GM23248 (cell line): Measurements from ENCODE around the gene OLFML3.

Experiments used
- EZH2 ChIP-seq: fragments of 200-600 bp; sonication (generic); IDR thresholded peaks from 2 replicates; pipeline ENCODE4 v1.6.1; 2018; ENCODE audit warnings: antibody characterized with exemption, mild to moderate bottlenecking; ENCODE audit not compliant: insufficient read depth, poor library complexity, severe bottlenecking
- EZH2phosphoT487 ChIP-seq: fragments of 200-600 bp; sonication (generic); IDR thresholded peaks from 2 replicates; pipeline ENCODE4 v1.6.1; 2018; ENCODE audit warnings: antibody characterized with exemption, moderate library complexity, mild to moderate bottlenecking, low read depth; ENCODE audit not compliant: insufficient read depth

DNA sequence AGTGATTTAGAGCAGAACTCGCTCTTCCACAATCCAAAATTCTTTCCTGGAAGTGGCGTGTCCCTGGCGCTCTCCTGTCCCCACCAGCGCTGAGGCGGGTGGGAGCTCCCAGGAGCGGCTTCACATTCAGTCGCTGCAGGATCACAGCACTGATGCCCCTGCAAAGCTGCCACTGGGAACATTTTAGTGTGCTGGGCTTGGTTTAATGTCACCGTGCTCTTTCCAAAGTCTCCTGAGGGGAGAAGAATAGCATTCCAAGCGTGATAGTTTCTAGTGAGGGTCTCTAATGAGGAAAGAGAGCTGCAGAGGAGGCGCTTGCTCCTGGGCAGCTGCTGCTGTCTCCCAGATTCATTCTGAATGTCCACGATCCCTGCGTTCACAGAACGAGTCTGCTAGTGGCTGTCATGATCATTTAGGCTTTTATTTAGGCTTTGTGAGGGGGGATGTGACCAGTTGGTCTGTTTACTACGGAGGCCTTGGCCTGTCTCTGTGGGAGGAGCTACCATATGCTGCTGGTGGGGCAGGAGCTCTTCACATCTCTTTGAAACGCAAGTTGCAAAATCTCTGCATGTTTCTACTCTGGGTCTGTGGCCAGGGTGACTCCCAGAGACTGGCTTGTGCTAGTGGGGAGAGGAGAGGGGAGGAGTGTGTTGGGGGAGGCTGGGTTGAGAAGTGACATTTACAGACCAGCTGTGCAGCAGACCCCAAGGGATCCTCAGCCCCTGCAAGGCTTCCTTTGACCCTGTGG lies 23.4 kb downstream of the OLFML3 start:
- TF ChIP-seq EZH2: no peak
- no peak for TF ChIP-seq EZH2phosphoT487
